ENCODE results near the gene DEPDC5.

DNA sequence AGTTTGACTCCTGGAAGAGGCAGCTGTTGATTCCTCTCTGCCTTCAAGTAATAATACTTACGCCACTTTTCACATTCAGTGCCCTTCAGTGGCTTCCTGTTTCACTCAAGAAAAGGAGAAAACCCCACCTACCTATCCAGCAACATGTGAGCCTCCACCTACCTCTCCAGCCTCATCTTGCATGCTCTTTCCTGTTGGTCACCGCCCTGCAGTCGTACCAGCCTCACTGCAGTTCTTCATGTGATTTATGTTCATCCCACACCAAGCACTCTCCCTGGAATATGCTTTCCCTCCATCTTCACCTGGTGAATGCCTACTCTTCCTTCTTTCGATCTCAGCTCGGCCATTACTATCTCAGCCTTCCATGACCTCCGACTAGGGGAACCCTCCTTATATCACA, 168.7 kb downstream of the DEPDC5 start:
- TF ChIP-seq EZH2 (IDR thresholded peaks at IDR 0.05), result no peak
- no peak for TF ChIP-seq POLR2AphosphoS5 (IDR thresholded peaks at IDR 0.05; ENCODE audit: borderline replicate concordance, low read depth, low read length)

All from SK-N-MC (cell line).